K562 (cell line): ENCODE data around the gene MAPKAPK2. TPM values are rescaled to one million over a fixed set of nuclear protein-coding genes. Genes with fewer than 3 reads are reported as not detected.

Source experiments
- CC2D1A ChIP-seq: fragments of 450-650 bp; IDR thresholded peaks from 2 replicates; pipeline ENCODE4 v1.6.1; 2017; ENCODE audit warnings: mild to moderate bottlenecking
- CEBPG ChIP-seq, 3 experiments: fragments of 200-800 bp in 1 of 3; sonication (Bioruptor generic) in 1 of 3; sonication (generic) in 1 of 3; formaldehyde crosslinking in 1 of 3; IDR thresholded peaks in 2 of 3; conservative IDR thresholded peaks in 1 of 3; 2 replicates each; pipeline versions ENCODE4 v1.6.1 to v1.8.0; 2016 to 2022; ENCODE audit warnings: missing compliant biosample characterization in 2 of 3, missing genetic modification characterization in 2 of 3, mild to moderate bottlenecking in 1 of 3, missing genetic modification reagents in 1 of 3
- CREBBP ChIP-seq: IDR thresholded peaks from one replicate; pipeline ENCODE4 v1.6.1; 2012; ENCODE audit warnings: low read depth, mild to moderate bottlenecking, control low read depth, inconsistent platforms, low read length
- ETV6 ChIP-seq, 3 experiments: fragments of 150-350 bp in 1 of 3; sonication (generic) in 1 of 3; formaldehyde crosslinking in 1 of 3; IDR thresholded peaks; 2 replicates each; pipeline versions ENCODE4 v1.6.1 to v1.8.0; 2014 to 2022; ENCODE audit warnings: borderline replicate concordance in 2 of 3, low read depth in 2 of 3, antibody characterized with exemption in 1 of 3, low read length in 1 of 3, mild to moderate bottlenecking in 1 of 3, missing genetic modification reagents in 1 of 3
- EZH2 ChIP-seq: IDR thresholded peaks from 2 replicates; pipeline ENCODE4 v1.6.1; 2012; ENCODE audit warnings: low read depth, mild to moderate bottlenecking, inconsistent platforms, low read length, borderline replicate concordance
- FOXA3 ChIP-seq, 2 experiments: fragments of 450-650 bp in 1 of 2; sonication (generic) in 1 of 2; formaldehyde crosslinking; IDR thresholded peaks in 1 of 2; conservative IDR thresholded peaks in 1 of 2; 2 replicates each; pipeline versions ENCODE4 v1.4.0 to v1.8.0; 2020 to 2022; ENCODE audit warnings: mild to moderate bottlenecking in 2 of 2, missing genetic modification reagents in 1 of 2
- JUNB ChIP-seq: fragments of 450-650 bp; formaldehyde crosslinking; conservative IDR thresholded peaks from 2 replicates; pipeline ENCODE4 v1.4.0; 2020; ENCODE audit warnings: mild to moderate bottlenecking
- NEUROD1 ChIP-seq: fragments of 150-350 bp; IDR thresholded peaks from 2 replicates; pipeline ENCODE4 v1.6.1; 2014; ENCODE audit warnings: borderline replicate concordance, low read length, low read depth; ENCODE audit not compliant: partially characterized antibody
- NFIC ChIP-seq: fragments of 450-650 bp; IDR thresholded peaks from 2 replicates; pipeline ENCODE4 v1.6.1; 2017; ENCODE audit warnings: mild to moderate bottlenecking, inconsistent platforms
- NFIX ChIP-seq: fragments of 250-450 bp; sonication (Bioruptor Pico); IDR thresholded peaks from 2 replicates; pipeline ENCODE4 v1.4.0; 2020; ENCODE audit warnings: low read depth, mild to moderate bottlenecking, moderate library complexity
- NR3C1 ChIP-seq: sonication (generic); formaldehyde crosslinking; IDR thresholded peaks from 2 replicates; pipeline ENCODE4 v1.8.1; 2022; ENCODE audit warnings: missing genetic modification reagents
- NRF1 ChIP-seq, 2 experiments: fragments of 450-650 bp; IDR thresholded peaks in 1 of 2; conservative IDR thresholded peaks in 1 of 2; 2 replicates each; pipeline ENCODE4 v1.6.1; 2014; ENCODE audit warnings: mild to moderate bottlenecking in 2 of 2
- SOX6 ChIP-seq: fragments of 450-650 bp; IDR thresholded peaks from 2 replicates; pipeline ENCODE4 v1.6.1; 2014; ENCODE audit warnings: mild to moderate bottlenecking
- TSHZ1 ChIP-seq: fragments of 250-450 bp; sonication (Bioruptor Pico); IDR thresholded peaks from 2 replicates; pipeline ENCODE4 v1.4.0; 2020; ENCODE audit warnings: mild to moderate bottlenecking, moderate library complexity
- ZBED1 ChIP-seq: IDR thresholded peaks from 2 replicates; pipeline ENCODE4 v1.6.1; 2014
- ZBTB7A ChIP-seq: IDR thresholded peaks from 2 replicates; pipeline ENCODE4 v1.6.1; 2011; ENCODE audit warnings: low read depth, mild to moderate bottlenecking, low read length, moderate library complexity, borderline replicate concordance; ENCODE audit not compliant: control insufficient read depth
- ZNF354B ChIP-seq: fragments of 250-450 bp; sonication (Bioruptor Pico); IDR thresholded peaks from 2 replicates; pipeline ENCODE4 v1.4.0; 2020
- ZNF445 ChIP-seq: fragments of 250-450 bp; sonication (Bioruptor Pico); IDR thresholded peaks from 2 replicates; pipeline ENCODE4 v1.4.0; 2020; ENCODE audit warnings: low read depth, mild to moderate bottlenecking, moderate library complexity
- ZNF512 ChIP-seq: IDR thresholded peaks from 2 replicates; pipeline ENCODE4 v1.6.1; 2016; ENCODE audit warnings: missing genetic modification characterization, missing compliant biosample characterization
- ZNF766 ChIP-seq: fragments of 200-800 bp; sonication (Bioruptor generic); conservative IDR thresholded peaks from 2 replicates; pipeline ENCODE4 v1.6.1; 2016; ENCODE audit warnings: missing genetic modification characterization, missing compliant biosample characterization
- ZNF780A ChIP-seq: fragments of 250-450 bp; sonication (Bioruptor Pico); IDR thresholded peaks from 2 replicates; pipeline ENCODE4 v1.5.0; 2021; ENCODE audit warnings: mild to moderate bottlenecking
- polyA plus RNA-seq, 8 experiments: library from polyadenylated mRNA; depleted of rRNA in 4 of 8; stranded (reverse) in 5 of 8; unstranded in 3 of 8; fragments of >200 nt; fragmentation: Nextera tagmentation in 2 of 8; fragmentation: Illumina TruSeq in 1 of 8; extraction: Ambion mirVana in 2 of 8; extraction: Trizol in 1 of 8; gene quantifications; 2 replicates each; pipeline versions ENCODE4 v1.2.1 to v1.2.3, GENCODE V29; 2011 to 2014; ENCODE audit warnings: inconsistent platforms in 1 of 8, missing spikeins in 1 of 8
- total RNA-seq, 7 experiments: library from RNA; depleted of rRNA in 6 of 7; stranded (reverse); fragments of >200 nt in 6 of 7; fragmentation: Illumina TruSeq in 2 of 7; extraction: Trizol in 2 of 7; gene quantifications; 2 replicates each; pipeline versions ENCODE4 v1.2.1 to v1.2.3, GENCODE V29; 2011 to 2021; ENCODE audit warnings: low replicate concordance in 1 of 7

MAPKAPK2 gene
- total and polyA plus RNA-seq, 9 of the 15 experiments (the other 6 are each of a cell fraction or from before 2014, with no cell fraction given): 0.63 to 94.2 (median 52.1) TPM

- peak in 1 of 2 experiments; percentile 51; a peak in 2 of 4 replicates for TF ChIP-seq FOXA3 (CRISPR knock-in tag; conservative IDR thresholded peaks at IDR 0.05 in 1 of 2, IDR thresholded peaks at IDR 0.05 in 1 of 2)
- no peak for TF ChIP-seq ZNF780A (CRISPR knock-in tag)
- no peak for TF ChIP-seq NEUROD1
- TF ChIP-seq TSHZ1 (CRISPR knock-in tag): no peak
- TF ChIP-seq CEBPG (CRISPR knock-in tag; IDR thresholded peaks at IDR 0.05): no peak
- no peak for TF ChIP-seq CEBPG (tag; conservative IDR thresholded peaks at IDR 0.05 in 1 of 2, IDR thresholded peaks at IDR 0.05 in 1 of 2)
- TF ChIP-seq ZBED1: peak; percentile 73; the same call in 1 of the 2 replicates
- no peak for TF ChIP-seq NFIX
- TF ChIP-seq SOX6: peak; percentile 67
- TF ChIP-seq EZH2: no peak
- TF ChIP-seq CC2D1A: no peak
- no peak; the same call in 1 of the 2 replicates for TF ChIP-seq ZNF766 (CRISPR knock-in tag)
- no peak for TF ChIP-seq CREBBP
- 0 out of 2 replicates have a peak, but pooled peaks have one; percentile 9 for TF ChIP-seq ZNF512 (tag)
- TF ChIP-seq ZBTB7A: peak; percentile 80; the same call in 1 of the 2 replicates
- no peak for TF ChIP-seq ZNF354B (CRISPR knock-in tag)
- peak; percentile 87 to 89 for TF ChIP-seq NRF1 (conservative IDR thresholded peaks at IDR 0.05 in 1 of 2, IDR thresholded peaks at IDR 0.05 in 1 of 2)
- no peak for TF ChIP-seq ETV6 (IDR thresholded peaks at IDR 0.05; ENCODE audit: borderline replicate concordance in 1 of 2, low read depth in 2 of 2, low read length in 1 of 2)
- TF ChIP-seq ETV6 (CRISPR knock-in tag; IDR thresholded peaks at IDR 0.05; ENCODE audit: borderline replicate concordance): no peak
- no peak for TF ChIP-seq NR3C1 (CRISPR knock-in tag)
- no peak for TF ChIP-seq JUNB
- no peak for TF ChIP-seq ZNF445 (CRISPR knock-in tag)
- peak; percentile 52 for TF ChIP-seq NFIC
These were observed 49.4 kb upstream of the MAPKAPK2 start, which contains the start of gene DYRK3 (continued) for GRCh38 chr1:206635080-206635977.
